ENCODE results near the gene ARFIP1.
"Not testable (repeated sequence)": the region's sequence is repeated elsewhere in the genome, so short reads cannot be mapped to it uniquely, and the experiment has no call there.

GRCh38 chr4:152765069-152765737 lies 14.6 kb upstream of the ARFIP1 start:
- not testable (repeated sequence) for TF ChIP-seq CTCF, POLR2AphosphoS5 (IDR thresholded peaks at IDR 0.05)
